ENCODE data around the gene ACTR3. TPM values are rescaled to one million over a fixed set of nuclear protein-coding genes. Genes with fewer than 3 reads are reported as not detected.

The ACTR3 gene
- total and polyA plus RNA-seq, 2 of the 8 experiments (the other 6 are each of a cell fraction or from before 2014, with no cell fraction given): 51.7 to 184 TPM

DNA sequence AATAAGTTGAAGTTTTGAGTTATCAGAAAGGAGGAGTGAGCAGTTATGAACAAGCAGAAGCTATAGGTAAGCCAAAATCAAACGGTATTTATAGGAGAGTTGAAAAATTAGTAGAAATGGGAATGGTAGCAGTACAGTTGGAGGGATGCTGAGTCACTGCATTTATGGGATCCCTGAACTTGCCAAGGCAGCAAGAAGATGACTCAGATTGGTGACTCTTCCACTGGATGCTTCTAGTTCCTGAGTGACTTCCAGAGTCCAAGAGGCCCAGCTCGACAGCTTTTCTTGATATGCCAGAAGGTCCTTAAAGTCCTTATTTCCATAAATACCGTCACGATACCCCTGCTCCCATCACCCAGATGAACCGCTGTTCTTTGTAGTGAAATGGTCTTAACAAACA is 31.1 kb upstream of the ACTR3 start:
- Histone ChIP-seq H3K23me2 (ENCODE audit: low read depth, low read length) (no peaks in the 10 kb centered on the region; the same call in 1 of the 2 replicates), H3K27ac (ENCODE audit: low read depth, low read length) (no peak overlapping the region), H3K79me2 (ENCODE audit: control insufficient read depth in 1 of 2, insufficient read depth in 2 of 2, low read length in 2 of 2) (no peaks in the 10 kb centered on the region), H4K8ac (ENCODE audit: extremely low read depth, insufficient read depth, low read length) (no peak overlapping the region), H2AK5ac (ENCODE audit: low read depth, low read length) (no peak overlapping the region), H3K14ac (ENCODE audit: insufficient read length) (no peak overlapping the region), H2BK5ac (ENCODE audit: low read depth, low read length) (no peak overlapping the region), H4K20me1 (replicated peaks in 1 of 2; ENCODE audit: control insufficient read depth in 1 of 2, insufficient read depth in 2 of 2, low read length in 2 of 2) (no peaks in the 10 kb centered on the region), H3K4me1 (replicated peaks in 1 of 4; ENCODE audit: control insufficient read depth in 3 of 4, insufficient read depth in 4 of 4, low read length in 3 of 4) (no peaks in the 10 kb centered on the region), H3K9me3 (ENCODE audit: insufficient read depth in 2 of 2, low read depth in 1 of 2, low read length in 1 of 2) (no peaks in the 10 kb centered on the region), H2BK120ac (replicated peaks; ENCODE audit: low read depth, low read length) (no peak overlapping the region), H3K9ac (replicated peaks in 1 of 4; ENCODE audit: extremely low read depth in 1 of 4, low read depth in 3 of 4, low read length in 3 of 4) (no peak overlapping the region), H2BK12ac (ENCODE audit: low read depth, low read length) (no peak overlapping the region), H2BK15ac (ENCODE audit: low read length) (no peak overlapping the region), H4K5ac (ENCODE audit: insufficient read length, low read depth, low read length) (no peak overlapping the region), H4K91ac (replicated peaks; ENCODE audit: insufficient read length, low read length) (no peak overlapping the region), H3K4me2 (ENCODE audit: insufficient read depth in 1 of 2, low read depth in 2 of 2, low read length in 2 of 2) (no peak overlapping the region), H3K18ac (ENCODE audit: extremely low read depth, low read length) (no peak overlapping the region), H3K4ac (replicated peaks; ENCODE audit: insufficient read length, low read depth, low read length) (no peak overlapping the region), H3K27me3 (replicated peaks in 1 of 4; ENCODE audit: control insufficient read depth in 3 of 4, extremely low read depth in 1 of 4, insufficient read depth in 3 of 4, low read length in 3 of 4) (0 out of 7 replicates have a peak, but pooled peaks cover 0 to 6% (median 0%) of the 10 kb centered on the region in 4 experiments), H3K4me3 (ENCODE audit: extremely low read depth in 1 of 4, insufficient read depth in 2 of 4, low read depth in 3 of 4, low read length in 4 of 4) (no peak overlapping the region), H3K36me3 (ENCODE audit: control insufficient read depth in 2 of 4, insufficient read depth in 4 of 4, low read length in 3 of 4) (no peaks in the 10 kb centered on the region), H3K23ac (ENCODE audit: insufficient read length) (no peak overlapping the region), H2BK20ac (ENCODE audit: low read length) (no peak overlapping the region), H2AFZ (ENCODE audit: low read length) (no peak overlapping the region), H3K56ac (replicated peaks; ENCODE audit: insufficient read length, low read depth, low read length) (no peak overlapping the region), H3K79me1 (ENCODE audit: low read depth, low read length) (no peaks in the 10 kb centered on the region)
- CTCF ChIA-PET (ENCODE audit: partially characterized antibody): no interaction called here
- 92% methylated on average over 5 of the region's 5 CpGs; no CpG with 5 or more reads in 1 of the 2 experiments for WGBS, 2 experiments (ENCODE audit: extremely low coverage in 1 of 2, insufficient coverage in 1 of 2, insufficient read length in 1 of 2, insufficient replicate concordance in 2 of 2, low coverage in 1 of 2, low lambda C conversion rate in 2 of 2, missing lambda C conversion rate in 1 of 2)
- no peak for DNase-seq (ENCODE audit: low read depth in 1 of 2, low spot score in 2 of 2)
- POLR2A ChIA-PET (ENCODE audit: partially characterized antibody): no interaction called here
- no peak for FAIRE-seq
- TF ChIP-seq NRF1 (IDR thresholded peaks at IDR 0.05; ENCODE audit: low read depth, low read length) (no peak), BRCA1 (IDR thresholded peaks at IDR 0.05; ENCODE audit: low read depth, low read length) (no peak), SIX5 (IDR thresholded peaks at IDR 0.05; ENCODE audit: low read depth, low read length) (no peak), CBX5 (IDR thresholded peaks at IDR 0.05; ENCODE audit: low read depth, low read length) (no peak), SP1 (IDR thresholded peaks at IDR 0.05; ENCODE audit: low read depth, low read length) (no peak), POLR2A (IDR thresholded peaks at IDR 0.05; ENCODE audit: control extremely low read depth in 1 of 2, low read depth in 2 of 2, low read length in 2 of 2) (no peak), RBBP5 (IDR thresholded peaks at IDR 0.05; ENCODE audit: borderline replicate concordance, low read depth, low read length) (no peak), PHF8 (conservative IDR thresholded peaks at IDR 0.05; ENCODE audit: low read depth, low read length) (no peak), CBX8 (IDR thresholded peaks at IDR 0.05; ENCODE audit: borderline replicate concordance, low read depth, low read length) (no peak), E2F6 (IDR thresholded peaks at IDR 0.05) (no peak), TEAD4 (IDR thresholded peaks at IDR 0.05; ENCODE audit: low read depth, low read length) (no peak), KDM1A (IDR thresholded peaks at IDR 0.05; ENCODE audit: borderline replicate concordance, low read length) (no peak), SP4 (IDR thresholded peaks at IDR 0.05; ENCODE audit: low read length) (no peak), BCL11A (IDR thresholded peaks at IDR 0.05; ENCODE audit: low read depth in 2 of 2, low read length in 2 of 2) (no peak), YY1 (IDR thresholded peaks at IDR 0.05; ENCODE audit: low read depth, low read length) (no peak)
